Uterus (tissue), 4 donors: Measurements from ENCODE around the gene CLDN11. TPM values are rescaled to one million over a fixed set of nuclear protein-coding genes. Genes with fewer than 3 reads are reported as not detected.

Source experiments
- DNase-seq, 2 donors: peaks; one replicate each; pipeline ENCODE4 v3.0.0-alpha.2; 2019 to 2020
- H3K27ac ChIP-seq, 2 donors: fragments of 200-600 bp; sonication (generic); 1 replicate in 1 of 2; 2 replicates in 1 of 2; pipeline ENCODE4 v1.5.1; 2016 to 2018
- H3K27me3 ChIP-seq, 2 donors: fragments of 200-600 bp; sonication (generic); one replicate each; pipeline ENCODE4 v1.5.1; 2018 to 2019; ENCODE audit warnings: control low read depth in 1 of 2
- H3K36me3 ChIP-seq, 2 donors: fragments of 200-600 bp; sonication (generic); one replicate each; pipeline ENCODE4 v1.5.1; 2019; ENCODE audit warnings: control low read depth in 1 of 2
- H3K4me1 ChIP-seq, 2 donors: fragments of 200-600 bp; sonication (generic); one replicate each; pipeline ENCODE4 v1.5.1; 2018 to 2019; ENCODE audit warnings: control low read depth in 1 of 2
- H3K4me3 ChIP-seq, 2 donors: fragments of 200-600 bp; sonication (generic); 1 replicate in 1 of 2; 2 replicates in 1 of 2; pipeline ENCODE4 v1.5.1; 2018 to 2019; ENCODE audit warnings: mild to moderate bottlenecking in 1 of 2
- H3K9me3 ChIP-seq, 2 donors: fragments of 200-600 bp; sonication (generic); one replicate each; pipeline ENCODE4 v1.5.1; 2019; ENCODE audit warnings: control low read depth in 1 of 2
- CTCF ChIP-seq, 4 experiments: fragments of 200-600 bp in 2 of 4; fragments of 450-650 bp in 2 of 4; sonication (generic) in 2 of 4; IDR thresholded peaks; one replicate each; pipeline ENCODE4 v1.5.1; 2016 to 2019; ENCODE audit warnings: antibody characterized with exemption in 4 of 4, mild to moderate bottlenecking in 2 of 4, moderate library complexity in 1 of 4
- POLR2A ChIP-seq, 2 donors: fragments of 450-650 bp; IDR thresholded peaks; one replicate each; pipeline ENCODE4 v1.6.1; 2016; ENCODE audit warnings: antibody characterized with exemption in 2 of 2, mild to moderate bottlenecking in 1 of 2, moderate library complexity in 1 of 2
- intact Hi-C: fragments of 100-400 bp; cut with DNase I; formaldehyde crosslinking; loops from one replicate; pipeline ENCODE4 v1.15.1; 2023; ENCODE audit warnings: low total_unique reads
- total RNA-seq, 4 donors: library from RNA; depleted of rRNA in 3 of 4; stranded (reverse); fragments of >200 nt in 3 of 4; gene quantifications; one replicate each; pipeline versions ENCODE4 v1.1.0 to v1.2.4, GENCODE V29; 2014 to 2023
- donor health status: DM: yes; HTN: yes; CAD: no.

The CLDN11 gene
- total RNA-seq, 4 donors from 2014 or later = 5.4 to 73.2 (median 19.9) TPM

- Histone ChIP-seq H3K27ac (no peak overlapping the region), H3K4me1 (no peaks in the 10 kb centered on the region), H3K4me3 (no peak overlapping the region), H3K9me3 (no peaks in the 10 kb centered on the region), H3K27me3 (no peaks in the 10 kb centered on the region), H3K36me3 (peaks cover 0 to 2% of the 10 kb centered on the region in 2 donors)
- TF ChIP-seq CTCF (IDR thresholded peaks at IDR 0.05) (no peak), POLR2A (IDR thresholded peaks at IDR 0.05) (no peak)
- no peak for DNase-seq
- intact Hi-C loops = no loop called here
These were observed 32.2 kb upstream of the CLDN11 start for GRCh38 chr3:170386468-170386867.

GRCh38 chr3:170387950-170388349 is 30.7 kb upstream of the CLDN11 start:
- Histone ChIP-seq H3K4me1 (no peaks in the 10 kb centered on the region), H3K27ac (no peak overlapping the region), H3K4me3 (no peak overlapping the region), H3K36me3 (peaks cover 0 to 2% of the 10 kb centered on the region in 2 donors), H3K27me3 (no peaks in the 10 kb centered on the region), H3K9me3 (no peaks in the 10 kb centered on the region)
- DNase-seq = no peak
- TF ChIP-seq POLR2A (IDR thresholded peaks at IDR 0.05) (no peak), CTCF (IDR thresholded peaks at IDR 0.05) (no peak)
- intact Hi-C loops = no loop called here

GRCh38 chr3:170391108-170391507 is 27.6 kb upstream of the CLDN11 start:
- H3K36me3 ChIP-seq = peaks cover 0 to 2% of the 10 kb centered on the region in 2 donors
- no peak for TF ChIP-seq POLR2A (IDR thresholded peaks at IDR 0.05)
- TF ChIP-seq CTCF (IDR thresholded peaks at IDR 0.05) = no peak

GRCh38 chr3:170397685-170398084 is 21.0 kb upstream of the CLDN11 start:
- TF ChIP-seq POLR2A (IDR thresholded peaks at IDR 0.05) (no peak), CTCF (IDR thresholded peaks at IDR 0.05) (no peak)
- intact Hi-C loops = no loop called here
- H3K4me1 ChIP-seq = no peaks in the 10 kb centered on the region
- no peak overlapping the region for H3K4me3 ChIP-seq
- H3K27me3 ChIP-seq = no peaks in the 10 kb centered on the region
- no peak overlapping the region for H3K27ac ChIP-seq
- no peaks in the 10 kb centered on the region for H3K36me3 ChIP-seq
- DNase-seq = no peak
- H3K9me3 ChIP-seq = no peaks in the 10 kb centered on the region

More at GRCh38 chr3:170391108-170391507, 27.6 kb upstream of the CLDN11 start:
- no peak overlapping the region for H3K4me3 ChIP-seq
- H3K27ac ChIP-seq = no peak overlapping the region
- no peaks in the 10 kb centered on the region for H3K4me1 ChIP-seq
- no peak for DNase-seq
- intact Hi-C loops = no loop called here
- H3K9me3 ChIP-seq = no peaks in the 10 kb centered on the region
- H3K27me3 ChIP-seq = no peaks in the 10 kb centered on the region

GRCh38 chr3:170405101-170405500 is 13.6 kb upstream of the CLDN11 start:
- DNase-seq = no peak
- Histone ChIP-seq H3K36me3 (no peaks in the 10 kb centered on the region), H3K27me3 (no peaks in the 10 kb centered on the region), H3K4me1 (no peaks in the 10 kb centered on the region), H3K4me3 (no peak overlapping the region), H3K9me3 (no peaks in the 10 kb centered on the region), H3K27ac (no peak overlapping the region)
- intact Hi-C loops = no loop called here
- no peak for TF ChIP-seq POLR2A (IDR thresholded peaks at IDR 0.05)
- no peak for TF ChIP-seq CTCF (IDR thresholded peaks at IDR 0.05)
